Epithelial cell of esophagus (primary cell): Measurements from ENCODE around the gene CCDC175.
A peak's percentile ranks its signal among the peaks of the same experiment; 100 is the strongest.

Source experiments
- DNase-seq: peaks from one replicate; pipeline ENCODE4 v3.0.0; 2010; ENCODE audit warnings: low read depth
- H3K4me3 ChIP-seq: 2 replicates; pipeline ENCODE4 v1.5.1; 2011; ENCODE audit warnings: mild to moderate bottlenecking, low read length, control low read depth
- CTCF ChIP-seq: IDR thresholded peaks from 2 replicates; pipeline ENCODE4 v1.5.1; 2011; ENCODE audit warnings: low read depth, mild to moderate bottlenecking, low read length, control low read depth, inconsistent platforms; ENCODE audit not compliant: insufficient read depth; ENCODE audit errors: missing control alignments

CCDC175 gene

DNA sequence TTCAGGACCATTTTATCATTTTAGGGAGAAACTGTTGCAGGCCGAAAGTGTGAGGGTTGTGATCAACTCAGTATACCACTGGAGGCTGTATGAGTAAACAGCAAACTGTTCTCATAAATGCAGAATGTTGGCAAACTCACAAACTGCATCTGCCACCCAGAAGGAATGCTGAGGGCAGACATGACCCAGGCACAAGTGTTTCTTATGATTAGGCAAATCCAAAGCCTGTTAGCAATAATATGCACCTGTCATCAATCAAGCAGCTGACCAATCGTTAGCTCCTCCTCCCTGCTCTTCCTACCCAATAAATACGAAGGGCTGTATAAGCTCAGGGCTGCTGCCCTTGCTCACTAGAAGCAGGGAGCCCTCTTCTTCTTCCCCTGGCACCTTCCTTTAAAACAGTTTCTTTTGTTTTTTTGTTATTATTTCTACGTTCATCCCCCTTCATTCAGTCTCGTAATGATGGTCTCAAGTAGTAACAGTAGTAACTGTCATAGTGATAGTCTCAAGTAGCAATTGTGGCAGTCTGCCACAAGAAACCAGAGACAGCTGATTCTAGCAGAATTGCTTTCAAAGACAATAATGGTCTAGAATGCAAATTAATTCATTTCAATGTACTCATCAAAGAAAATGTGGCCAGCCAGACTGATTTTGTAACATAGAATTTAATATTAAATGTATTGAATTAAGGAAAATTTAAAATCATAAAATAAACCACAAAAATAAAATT lies 15.2 kb upstream of the CCDC175 start:
- no peak for TF ChIP-seq CTCF

GRCh38 chr14:59588101-59588500 lies 11.5 kb upstream of the CCDC175 start:
- DNase-seq, result no peak
- TF ChIP-seq CTCF, result no peak
- H3K4me3 ChIP-seq, result no peak overlapping the region

More for the DNA sequence above, 15.2 kb upstream of the CCDC175 start:
- H3K4me3 ChIP-seq, result no peak overlapping the region
- no peak for DNase-seq

GRCh38 chr14:59585891-59586554 lies 9.4 kb upstream of the CCDC175 start:
- DNase-seq, result peak; percentile 60
- TF ChIP-seq CTCF, result no peak
- H3K4me3 ChIP-seq, result no peak overlapping the region

- no peak overlapping the region for H3K4me3 ChIP-seq
- no peak for TF ChIP-seq CTCF
- DNase-seq, result peak; percentile 6
Measured at GRCh38 chr14:59583755-59584154, 7.1 kb upstream of the CCDC175 start.

DNA sequence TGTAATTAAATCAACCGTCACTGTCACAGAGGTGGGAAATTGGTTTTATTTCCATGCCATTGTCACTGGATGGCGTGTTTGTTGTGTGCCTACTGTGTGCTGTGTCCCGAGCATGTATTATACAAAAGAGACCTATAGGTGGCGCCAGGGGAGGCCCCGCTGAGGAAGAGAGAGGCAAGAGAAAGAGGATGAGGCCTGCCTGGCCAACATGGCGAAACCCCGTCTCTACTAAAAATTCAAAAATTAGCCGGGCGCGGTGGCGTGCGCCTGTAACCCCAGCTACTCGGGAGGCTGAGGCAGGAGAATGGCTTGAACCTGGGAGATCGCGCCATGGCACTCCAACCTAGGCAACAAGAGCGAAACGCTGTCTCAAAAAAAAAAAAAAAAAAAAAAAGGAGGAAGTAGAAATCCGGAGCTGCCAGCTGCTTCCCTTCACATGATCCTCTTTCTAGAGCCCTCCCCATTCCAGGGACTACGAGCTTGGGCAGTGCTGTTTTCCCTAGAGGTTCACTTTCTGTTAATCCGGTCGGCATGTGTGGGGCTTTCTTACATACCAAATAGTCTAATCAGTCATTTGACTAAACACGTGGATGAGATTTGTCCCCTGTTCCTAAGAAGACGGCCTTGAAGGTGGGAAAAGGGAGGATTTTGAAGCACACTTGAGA lies 6.4 kb upstream of the CCDC175 start:
- no peak for DNase-seq
- TF ChIP-seq CTCF, result no peak
- no peak overlapping the region for H3K4me3 ChIP-seq

- no peak for TF ChIP-seq CTCF
- H3K4me3 ChIP-seq, result no peak overlapping the region
- DNase-seq, result no peak
Measured at GRCh38 chr14:59582161-59582560, 5.5 kb upstream of the CCDC175 start.
